Osteoblast (primary cell): ENCODE data around the gene IGFBP2. TPM values are rescaled to one million over a fixed set of nuclear protein-coding genes. Genes with fewer than 3 reads are reported as not detected.
A peak's percentile ranks its signal among the peaks of the same experiment; 100 is the strongest.

Experiments used
- DNase-seq: peaks from one replicate; pipeline ENCODE4 v3.0.0; 2011; ENCODE audit warnings: low spot score, mixed read lengths; ENCODE audit not compliant: insufficient read length; ENCODE audit errors: missing footprints
- H2AFZ ChIP-seq: 2 replicates; pipeline ENCODE4 v1.6.0; 2011; ENCODE audit warnings: mild to moderate bottlenecking, low read length
- H3K27ac ChIP-seq: 2 replicates; pipeline ENCODE4 v1.5.1; 2011; ENCODE audit warnings: mild to moderate bottlenecking, low read depth, low read length, moderate library complexity
- H3K27me3 ChIP-seq: 2 replicates; pipeline ENCODE4 v1.6.0; 2012; ENCODE audit warnings: mild to moderate bottlenecking, control low read depth, inconsistent platforms, low read length, moderate library complexity; ENCODE audit not compliant: insufficient read depth
- H3K36me3 ChIP-seq: 2 replicates; pipeline ENCODE4 v1.5.1; 2011; ENCODE audit warnings: mild to moderate bottlenecking, low read length, control low read depth, moderate library complexity; ENCODE audit not compliant: insufficient read depth
- H3K4me1 ChIP-seq: 2 replicates; pipeline ENCODE4 v1.5.1; 2011; ENCODE audit warnings: mild to moderate bottlenecking, low read length, control low read depth, moderate library complexity; ENCODE audit not compliant: insufficient read depth
- H3K4me2 ChIP-seq: 2 replicates; pipeline ENCODE4 v1.6.0; 2011; ENCODE audit warnings: mild to moderate bottlenecking, low read length; ENCODE audit not compliant: insufficient read depth
- H3K4me3 ChIP-seq: fragments of 200-600 bp; sonication (generic); 3 replicates; pipeline ENCODE4 v1.5.1; 2012; ENCODE audit warnings: mild to moderate bottlenecking, low read length, inconsistent platforms; ENCODE audit not compliant: insufficient read depth
- H3K79me2 ChIP-seq: 2 replicates; pipeline ENCODE4 v1.6.0; 2012; ENCODE audit warnings: mild to moderate bottlenecking, low read length, control low read depth, inconsistent platforms; ENCODE audit not compliant: insufficient read depth
- H3K9me3 ChIP-seq: 2 replicates; pipeline ENCODE4 v1.5.1; 2011; ENCODE audit warnings: low read depth, low read length, control low read depth
- H4K20me1 ChIP-seq: 2 replicates; pipeline ENCODE4 v1.6.0; 2012; ENCODE audit warnings: mild to moderate bottlenecking, low read length, control low read depth; ENCODE audit not compliant: insufficient read depth
- CTCF ChIP-seq: IDR thresholded peaks from 2 replicates; pipeline ENCODE4 v1.5.1; 2011; ENCODE audit warnings: mild to moderate bottlenecking, low read depth, low read length, moderate library complexity; ENCODE audit errors: extremely low read depth
- total RNA-seq: library from RNA; depleted of rRNA; stranded (reverse); fragments of >200 nt; gene quantifications from 2 replicates; pipeline ENCODE4 v1.2.3, GENCODE V29; 2012

IGFBP2 gene
- total RNA-seq, 1 donor, result 11.2 TPM

DNA sequence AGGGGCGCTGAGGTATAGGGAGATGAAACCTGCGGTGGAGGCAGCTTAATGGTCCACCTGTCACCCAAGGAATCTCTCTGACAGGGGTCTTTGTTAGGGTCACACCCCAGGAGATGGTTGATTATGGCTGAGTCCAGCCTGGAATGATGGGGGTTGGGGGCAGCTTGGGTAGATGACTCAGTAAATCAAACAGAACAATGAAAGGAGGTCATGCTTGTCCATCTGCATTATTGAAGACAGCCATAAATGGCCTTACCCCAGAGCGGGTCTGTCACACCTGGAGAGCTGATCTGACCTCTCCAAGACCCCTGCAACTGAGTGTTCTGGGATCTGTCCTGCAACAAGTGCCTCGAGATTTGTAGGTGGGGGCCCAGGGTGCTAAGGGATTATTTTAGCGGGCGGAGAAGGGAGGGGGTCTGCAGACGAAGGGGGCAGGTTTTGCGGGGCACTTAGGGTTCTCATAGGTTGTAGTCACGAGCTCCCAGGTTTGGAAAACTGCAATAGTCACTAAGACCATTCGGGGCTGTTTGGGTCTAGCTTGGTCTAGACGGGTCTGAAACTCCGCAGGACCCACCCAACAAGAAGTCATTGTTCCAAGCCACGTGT, 771 bp upstream of the IGFBP2 start:
- H3K4me3 ChIP-seq, result peak overlapping the region; percentile 87

DNA sequence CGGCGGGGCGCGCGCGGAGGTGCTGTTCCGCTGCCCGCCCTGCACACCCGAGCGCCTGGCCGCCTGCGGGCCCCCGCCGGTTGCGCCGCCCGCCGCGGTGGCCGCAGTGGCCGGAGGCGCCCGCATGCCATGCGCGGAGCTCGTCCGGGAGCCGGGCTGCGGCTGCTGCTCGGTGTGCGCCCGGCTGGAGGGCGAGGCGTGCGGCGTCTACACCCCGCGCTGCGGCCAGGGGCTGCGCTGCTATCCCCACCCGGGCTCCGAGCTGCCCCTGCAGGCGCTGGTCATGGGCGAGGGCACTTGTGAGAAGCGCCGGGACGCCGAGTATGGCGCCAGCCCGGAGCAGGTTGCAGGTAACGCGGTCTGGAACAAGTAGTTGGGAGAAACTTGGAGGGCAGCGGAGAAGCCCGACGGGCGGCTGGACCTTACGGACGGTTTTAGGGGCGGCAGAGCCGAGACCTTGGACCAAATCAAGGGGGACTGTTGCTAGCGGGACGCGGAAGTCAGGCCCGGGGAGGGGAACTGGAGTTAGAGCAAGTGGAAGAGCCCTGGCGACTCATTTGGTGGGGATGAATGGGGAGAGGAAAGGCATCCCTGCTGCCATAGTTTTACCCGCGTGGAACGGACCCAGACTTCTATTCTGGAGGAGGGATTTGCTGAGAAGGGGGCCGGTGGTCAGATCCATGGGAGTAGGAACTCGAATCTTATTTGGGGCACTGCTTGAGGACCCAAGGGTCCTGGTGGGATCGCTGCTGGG, 573 bp downstream of the IGFBP2 start:
- DNase-seq, result peak; percentile 85
- TF ChIP-seq CTCF, result no peak
- peak overlapping the region; percentile 72 for H2AFZ ChIP-seq

More for the DNA sequence above, 771 bp upstream of the IGFBP2 start:
- Histone ChIP-seq H3K4me1 (peaks cover 19% of the 10 kb centered on the region), H3K79me2 (peaks cover 31% of the 10 kb centered on the region), H2AFZ (peak overlapping the region; percentile 70), H3K36me3 (peaks cover 4% of the 10 kb centered on the region), H3K27ac (no peak overlapping the region), H3K9me3 (no peaks in the 10 kb centered on the region), H4K20me1 (peaks cover under 1% of the 10 kb centered on the region), H3K27me3 (peaks cover 23% of the 10 kb centered on the region), H3K4me2 (peak overlapping the region; percentile 68)
- DNase-seq, result no peak
- TF ChIP-seq CTCF, result no peak

DNA sequence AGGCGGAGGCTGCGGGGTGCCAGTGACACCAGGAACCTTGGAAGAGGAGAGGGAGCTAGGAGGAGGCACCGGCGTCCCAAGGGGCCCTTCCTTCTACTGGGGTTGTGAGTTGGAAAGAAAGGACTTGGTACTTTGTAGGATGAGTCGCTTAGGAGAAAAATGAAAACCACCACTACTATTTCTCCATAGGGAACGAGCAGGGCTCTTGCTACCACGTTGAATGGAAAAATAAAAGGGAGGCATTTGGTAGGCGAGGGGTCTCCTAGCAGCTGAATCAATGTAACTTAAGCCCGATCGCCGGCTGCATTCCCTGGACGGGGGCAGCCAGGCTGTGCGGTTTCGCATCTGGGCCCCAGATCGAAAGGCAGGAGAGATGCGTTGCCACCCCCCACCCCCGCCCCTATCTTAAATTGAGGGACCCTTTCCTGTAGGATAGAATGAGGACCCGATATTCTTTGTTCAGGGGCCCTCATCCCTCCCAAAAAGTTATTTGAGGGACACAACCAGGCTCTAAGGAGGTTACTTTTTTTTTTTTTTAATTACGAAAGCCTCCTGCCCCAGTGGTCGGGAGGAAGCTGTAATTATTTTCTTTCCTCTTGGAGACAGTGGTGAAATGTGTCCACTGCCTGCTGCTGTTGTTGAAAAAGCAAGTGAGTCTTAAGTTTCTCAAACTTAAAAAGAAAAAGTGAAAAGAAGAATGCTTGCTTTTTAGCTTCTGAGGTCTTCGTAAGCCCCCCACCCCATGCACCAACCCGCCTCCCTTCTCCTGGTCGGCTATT, 1.3 kb downstream of the IGFBP2 start:
- peaks cover 7% of the 10 kb centered on the region for H4K20me1 ChIP-seq
- H3K27ac ChIP-seq, result peak overlapping the region; percentile 12
- peak; percentile 80 for DNase-seq
- no peak for TF ChIP-seq CTCF
- H3K4me2 ChIP-seq, result peak overlapping the region; percentile 82
- H3K36me3 ChIP-seq, result peaks cover 7% of the 10 kb centered on the region
- peaks cover 38% of the 10 kb centered on the region for H3K79me2 ChIP-seq
- peak overlapping the region; percentile 72 for H2AFZ ChIP-seq
- peaks cover 22% of the 10 kb centered on the region for H3K4me1 ChIP-seq
- peaks cover 23% of the 10 kb centered on the region for H3K27me3 ChIP-seq
- no peaks in the 10 kb centered on the region for H3K9me3 ChIP-seq
- H3K4me3 ChIP-seq, result peak overlapping the region; percentile 87

More for the DNA sequence above, 573 bp downstream of the IGFBP2 start:
- H3K9me3 ChIP-seq, result no peaks in the 10 kb centered on the region
- peak overlapping the region; percentile 12 for H3K27ac ChIP-seq
- H3K36me3 ChIP-seq, result peaks cover 7% of the 10 kb centered on the region
- peaks cover 35% of the 10 kb centered on the region for H3K79me2 ChIP-seq
- peaks cover 23% of the 10 kb centered on the region for H3K27me3 ChIP-seq
- H3K4me1 ChIP-seq, result peaks cover 22% of the 10 kb centered on the region
- peaks cover 4% of the 10 kb centered on the region for H4K20me1 ChIP-seq
- peak overlapping the region; percentile 87 for H3K4me3 ChIP-seq
- H3K4me2 ChIP-seq, result peak overlapping the region; percentile 82
